HCT116 (cell line): Measurements from ENCODE around the gene PAQR8. TPM values are rescaled to one million over a fixed set of nuclear protein-coding genes. Genes with fewer than 3 reads are reported as not detected.
A peak's percentile ranks its signal among the peaks of the same experiment; 100 is the strongest.

Source experiments
- ATAC-seq: fragments of 200-7000 bp; cut with Tn5 transposase; 2 replicates; pipeline ENCODE4 v1.9.1; 2020; ENCODE audit warnings: mild to moderate bottlenecking, moderate library complexity
- BruUV-seq: library from RNA; stranded (reverse); fragments of 400-500 nt; replicated peaks from 2 replicates; lab custom pipeline; 2021; lab: Mats Ljungman, UMichigan
- CTCF ChIA-PET: fragments of 300-600 bp; sonication (Branson Sonifier 250); formaldehyde crosslinking; loops from one replicate; lab custom pipeline; 2021; ENCODE audit warnings: antibody characterized with exemption; lab: Charles Lee
- POLR2A ChIA-PET: fragments of 300-600, 350-600 bp; sonication (Branson Sonifier 250); formaldehyde crosslinking; loops from one replicate; lab custom pipeline; 2021; ENCODE audit warnings: antibody characterized with exemption; lab: Charles Lee
- RAD21 ChIA-PET, 2 experiments: fragments of 300-600 bp; sonication (Branson Sonifier 250); formaldehyde crosslinking; loops; one replicate each; lab custom pipeline; 2023; ENCODE audit warnings: low total read pairs in 2 of 2; ENCODE audit not compliant: uncharacterized antibody in 2 of 2, unreplicated experiment in 2 of 2, low non-redundant PET in 1 of 2; lab: Charles Lee
- DNase-seq: peaks from one replicate; pipeline ENCODE4 v3.0.0-alpha.2; 2010; ENCODE audit warnings: low read depth, low spot score
- H2AFZ ChIP-seq: fragments of 200-600 bp; shearing (Covaris generic), sonication (generic); 2 replicates; pipeline ENCODE4 v1.6.1; 2017; ENCODE audit warnings: low read depth, mixed run types, mixed read lengths, antibody characterized with exemption, low read length; ENCODE audit not compliant: poor library complexity, severe bottlenecking
- H3K27ac ChIP-seq: 2 replicates; pipeline ENCODE4 v1.5.1; 2012; ENCODE audit warnings: low read depth, low read length
- H3K27me3 ChIP-seq: fragments of 200-600 bp; sonication (generic); 2 replicates; pipeline ENCODE4 v1.6.1; 2016; ENCODE audit warnings: mixed run types, low read length, mixed read lengths; ENCODE audit not compliant: insufficient read depth
- H3K36me3 ChIP-seq, 2 experiments: fragments of 200-500 bp in 1 of 2; fragments of 200-600 bp in 1 of 2; sonication (Bioruptor generic) in 1 of 2; sonication (generic) in 1 of 2; 2 replicates each; pipeline versions ENCODE4 v1.5.1 to v1.6.1; 2014 to 2016; ENCODE audit warnings: low read length in 2 of 2, inconsistent platforms in 1 of 2, mixed read lengths in 1 of 2, mixed run types in 1 of 2; ENCODE audit not compliant: insufficient read depth in 2 of 2, control insufficient read depth in 1 of 2
- H3K4me1 ChIP-seq, 2 experiments: fragments of 200-600 bp in 1 of 2; sonication (generic) in 1 of 2; 2 replicates each; pipeline versions ENCODE4 v1.5.1 to v1.6.1; 2012 to 2017; ENCODE audit warnings: low read length in 2 of 2, inconsistent platforms in 1 of 2, mild to moderate bottlenecking in 1 of 2, mixed read lengths in 1 of 2, mixed run types in 1 of 2, moderate library complexity in 1 of 2; ENCODE audit not compliant: insufficient read depth in 2 of 2, control insufficient read depth in 1 of 2
- H3K4me2 ChIP-seq: fragments of 200-600 bp; sonication (generic); 2 replicates; pipeline ENCODE4 v1.6.1; 2017; ENCODE audit warnings: mixed run types, low read length, mixed read lengths
- H3K4me3 ChIP-seq, 2 experiments: fragments of 200-600 bp in 1 of 2; sonication (generic) in 1 of 2; replicated peaks in 1 of 2; 2 replicates each; pipeline ENCODE4 v1.5.1; 2011 to 2016; ENCODE audit warnings: low read length in 2 of 2, control low read depth in 1 of 2, low read depth in 1 of 2, mild to moderate bottlenecking in 1 of 2, mixed read lengths in 1 of 2, mixed run types in 1 of 2
- H3K79me2 ChIP-seq: fragments of 200-600 bp; sonication (generic); 2 replicates; pipeline ENCODE4 v1.6.1; 2017; ENCODE audit warnings: mild to moderate bottlenecking, mixed run types, low read length, moderate library complexity, mixed read lengths; ENCODE audit not compliant: insufficient read depth
- H3K9ac ChIP-seq: fragments of 200-600 bp; sonication (generic); 2 replicates; pipeline ENCODE4 v1.6.1; 2016; ENCODE audit warnings: low read length, mixed read lengths
- H3K9me2 ChIP-seq: fragments of 200-600 bp; sonication (generic), shearing (Covaris generic); 2 replicates; pipeline ENCODE4 v1.6.1; 2017; ENCODE audit warnings: mixed run types, mild to moderate bottlenecking, moderate library complexity; ENCODE audit not compliant: insufficient read depth
- H3K9me3 ChIP-seq, 2 experiments: fragments of 200-500 bp in 1 of 2; fragments of 200-600 bp in 1 of 2; sonication (Bioruptor generic) in 1 of 2; sonication (generic) in 1 of 2; 2 replicates each; pipeline ENCODE4 v1.6.1; 2014 to 2017; ENCODE audit warnings: low read length in 2 of 2, mixed read lengths in 2 of 2, inconsistent platforms in 1 of 2, low read depth in 1 of 2, mild to moderate bottlenecking in 1 of 2, mixed run types in 1 of 2, moderate library complexity in 1 of 2; ENCODE audit not compliant: control insufficient read depth in 1 of 2, insufficient read depth in 1 of 2
- H4K20me1 ChIP-seq: fragments of 200-600 bp; sonication (generic), shearing (Covaris generic); 2 replicates; pipeline ENCODE4 v1.6.1; 2017; ENCODE audit warnings: mixed run types, mild to moderate bottlenecking, moderate library complexity; ENCODE audit not compliant: insufficient read depth
- CBX3 ChIP-seq: IDR thresholded peaks from 2 replicates; pipeline ENCODE4 v1.6.1; 2012; ENCODE audit warnings: low read depth
- CEBPB ChIP-seq: IDR thresholded peaks from 2 replicates; pipeline ENCODE4 v1.6.1; 2012; ENCODE audit warnings: low read depth
- CTCF ChIP-seq, 3 experiments: fragments of 200-600 bp in 1 of 3; sonication (generic) in 1 of 3; IDR thresholded peaks in 2 of 3; conservative IDR thresholded peaks in 1 of 3; 2 replicates each; pipeline ENCODE4 v1.5.1; 2012 to 2017; ENCODE audit warnings: low read depth in 2 of 3, low read length in 2 of 3, antibody characterized with exemption in 1 of 3, borderline replicate concordance in 1 of 3, control low read depth in 1 of 3, mild to moderate bottlenecking in 1 of 3, mixed read lengths in 1 of 3, mixed run types in 1 of 3, moderate library complexity in 1 of 3; ENCODE audit not compliant: insufficient read depth in 1 of 3
- ELF1 ChIP-seq: IDR thresholded peaks from 2 replicates; pipeline ENCODE4 v1.6.1; 2012; ENCODE audit warnings: low read depth, borderline replicate concordance
- EZH2 ChIP-seq: fragments of 200-600 bp; sonication (generic); IDR thresholded peaks from 2 replicates; pipeline ENCODE4 v1.6.1; 2017; ENCODE audit warnings: antibody characterized with exemption, mixed run types
- EZH2phosphoT487 ChIP-seq: fragments of 200-600 bp; IDR thresholded peaks from 2 replicates; pipeline ENCODE4 v1.6.1; 2018; ENCODE audit warnings: antibody characterized with exemption, borderline replicate concordance
- FOSL1 ChIP-seq: IDR thresholded peaks from 2 replicates; pipeline ENCODE4 v1.6.1; 2012; ENCODE audit warnings: low read depth
- POLR2AphosphoS5 ChIP-seq: IDR thresholded peaks from 2 replicates; pipeline ENCODE4 v1.6.1; 2011; ENCODE audit warnings: mild to moderate bottlenecking, low read depth, low read length, moderate library complexity
- RAD21 ChIP-seq: IDR thresholded peaks from 2 replicates; pipeline ENCODE4 v1.6.1; 2012; ENCODE audit warnings: low read depth, mild to moderate bottlenecking
- REST ChIP-seq: IDR thresholded peaks from 2 replicates; pipeline ENCODE4 v1.6.1; 2012; ENCODE audit warnings: low read depth
- SIN3A ChIP-seq: IDR thresholded peaks from 2 replicates; pipeline ENCODE4 v1.6.1; 2012; ENCODE audit warnings: low read depth
- SRF ChIP-seq: IDR thresholded peaks from 2 replicates; pipeline ENCODE4 v1.6.1; 2012; ENCODE audit warnings: low read depth
- ZFX ChIP-seq: fragments of 450-650 bp; IDR thresholded peaks from 2 replicates; pipeline ENCODE4 v1.6.1; 2017
- ZNF274 ChIP-seq: fragments of 200-500 bp; sonication (Bioruptor generic); IDR thresholded peaks from 2 replicates; pipeline ENCODE4 v1.6.1; 2014; ENCODE audit warnings: mild to moderate bottlenecking, low read depth, low read length, inconsistent platforms
- intact Hi-C: fragments of 100-400 bp; cut with micrococcal nuclease; formaldehyde crosslinking; loops from 2 replicates; pipeline ENCODE4 v1.10.0; 2022
- total RNA-seq: library from RNA; stranded (reverse); gene quantifications from one replicate; pipeline ENCODE4 v1.2.1, GENCODE V29; 2021; ENCODE audit not compliant: unreplicated experiment

The PAQR8 gene
- total RNA-seq, 1 experiment from 2014 or later = 5.9 TPM

GRCh38 chr6:52390361-52390727, 28.4 kb downstream of the PAQR8 start (continued):
- no peak for TF ChIP-seq CTCF (IDR thresholded peaks at IDR 0.05 in 2 of 3, conservative IDR thresholded peaks at IDR 0.05 in 1 of 3; ENCODE audit: borderline replicate concordance in 1 of 3, insufficient read depth in 1 of 3, low read depth in 2 of 3, low read length in 2 of 3)
- TF ChIP-seq FOSL1 = peak; percentile 84
- no peak for TF ChIP-seq REST
- TF ChIP-seq ZNF274 = no peak
- no peak for TF ChIP-seq ZFX
- TF ChIP-seq, all 23 proteins: peak for 7

GRCh38 chr6:52391599-52391998, 29.6 kb downstream of the PAQR8 start:
- ChIA-PET CTCF (interaction anchor here (1.4 kb wide), 1 partner anchor 10 kb away, joined by 3 read pairs; no protein-coding TSS in a partner anchor), RAD21 (no interaction called here), POLR2A (no interaction called here)
- Histone ChIP-seq H3K36me3 (no peaks in the 10 kb centered on the region), H4K20me1 (no peaks in the 10 kb centered on the region), H3K79me2 (no peaks in the 10 kb centered on the region), H3K9me3 (peaks cover 0 to 9% of the 10 kb centered on the region in 2 experiments; a peak in 1 of 4 replicates), H3K4me2 (no peak overlapping the region), H3K4me1 (peaks cover 25 to 36% of the 10 kb centered on the region in 2 experiments), H3K4me3 (no peak overlapping the region), H2AFZ (no peak overlapping the region), H3K27me3 (no peaks in the 10 kb centered on the region), H3K9me2 (no peaks in the 10 kb centered on the region), H3K9ac (no peak overlapping the region), H3K27ac (no peak overlapping the region)
- DNase-seq = no peak
- ATAC-seq = no peak
- TF ChIP-seq REST (no peak), POLR2AphosphoS5 (no peak), SIN3A (no peak), CBX3 (no peak), EZH2 (no peak), CEBPB (no peak), EZH2phosphoT487 (no peak), ELF1 (no peak), FOSL1 (no peak), RAD21 (no peak), SRF (no peak)
- intact Hi-C loops = no loop called here
- BruUV-seq = no TSS peak
